GM19035 (cell line): ENCODE results near the gene INPP4B.

Source experiments
- ATAC-seq: cut with Tn5 transposase; IDR thresholded peaks from one replicate; pipeline ENCODE4 v1.9.1; 2021; ENCODE audit not compliant: unreplicated experiment

The INPP4B gene

DNA sequence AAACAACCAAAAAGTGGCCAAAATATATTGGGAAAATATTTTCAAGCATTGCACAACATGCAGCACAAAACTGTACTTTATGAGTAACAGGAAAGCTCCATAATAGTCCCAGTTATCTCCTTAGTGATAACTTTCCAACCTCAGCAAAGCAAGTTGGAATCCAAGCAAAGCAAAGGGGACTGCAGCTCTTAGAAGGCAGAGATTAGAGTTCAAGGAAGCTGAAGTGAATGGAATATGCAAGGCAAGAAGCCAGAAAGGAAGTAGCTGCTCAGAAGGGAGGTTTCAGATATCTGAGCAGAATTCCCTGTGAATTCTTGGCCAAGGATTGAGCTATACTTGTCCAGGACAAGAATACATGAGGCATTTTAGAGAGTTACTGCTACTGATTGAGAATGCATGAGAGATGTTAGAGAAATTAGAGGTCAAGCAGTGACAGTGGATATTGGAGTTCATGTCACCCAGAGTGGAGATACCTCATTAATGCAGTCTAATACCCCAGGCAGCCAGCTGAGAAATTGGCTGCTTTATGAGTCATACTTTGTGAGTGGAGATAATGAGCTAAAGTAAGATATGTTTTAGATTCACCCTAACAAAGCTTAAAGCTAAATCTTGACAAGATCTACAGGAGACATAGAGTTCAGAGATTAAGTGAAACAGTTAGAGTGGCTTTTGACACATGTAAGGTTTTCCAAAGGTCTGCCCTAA is 102.8 kb downstream of the INPP4B start:
- ATAC-seq: no peak

DNA sequence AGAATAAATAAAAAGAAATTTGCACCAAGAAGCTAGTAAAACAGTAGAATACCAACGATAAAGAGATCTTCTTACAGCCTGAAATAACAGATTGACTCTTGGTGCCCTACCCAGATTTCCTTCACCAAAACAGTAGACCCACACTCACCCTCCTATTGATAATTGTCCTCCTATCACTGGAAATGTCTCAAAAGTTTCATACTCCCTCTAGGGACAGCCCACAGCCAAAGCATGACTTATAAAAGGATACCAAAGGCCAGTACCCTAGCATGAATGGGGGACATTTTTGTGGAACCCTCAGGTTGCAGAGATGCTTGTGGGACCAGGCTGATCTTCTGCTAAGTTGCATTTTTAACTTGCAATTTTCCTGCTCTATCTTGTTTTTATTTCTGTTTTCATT is 104.1 kb downstream of the INPP4B start:
- no peak for ATAC-seq

- no peak for ATAC-seq
Measured at GRCh38 chr4:142728233-142728632, 117.9 kb downstream of the INPP4B start.

DNA sequence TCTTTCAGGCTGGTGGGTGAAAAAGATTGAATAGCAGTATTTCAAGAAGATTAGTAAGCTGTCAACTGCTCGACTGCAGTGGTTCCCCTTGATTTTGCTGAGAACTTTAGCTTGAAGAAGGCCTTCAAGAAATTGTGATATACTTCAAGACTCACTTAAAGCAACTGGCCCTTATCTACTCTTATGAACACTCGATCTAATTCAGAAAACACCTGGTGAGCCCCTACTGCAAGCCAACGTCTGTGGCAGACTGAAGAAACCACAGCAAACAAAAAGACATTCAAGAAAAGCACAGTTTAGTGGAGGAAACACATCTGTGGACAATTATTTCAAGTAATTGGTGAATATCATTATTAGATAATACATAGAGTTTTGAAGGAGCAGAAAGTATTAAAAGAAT is 119.0 kb downstream of the INPP4B start:
- ATAC-seq: no peak

DNA sequence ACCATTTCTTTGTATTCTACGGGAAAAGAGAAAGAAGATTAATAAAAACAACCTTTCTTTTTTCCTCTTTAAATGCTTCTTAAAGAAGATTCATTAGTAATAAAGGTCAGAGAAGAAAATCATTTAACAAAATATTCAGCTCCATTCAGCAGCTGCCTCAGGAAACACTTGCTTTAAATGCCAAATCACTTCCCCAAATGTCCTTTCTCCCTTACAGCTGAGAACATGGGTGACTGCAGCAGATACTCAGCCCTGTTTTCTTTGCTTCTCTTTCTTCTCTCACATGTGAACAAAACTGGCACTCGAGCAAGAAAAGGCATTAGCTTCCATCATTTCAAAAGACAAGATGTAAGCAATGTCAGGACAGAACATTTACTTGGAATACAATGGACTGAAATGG is 120.2 kb downstream of the INPP4B start:
- no peak for ATAC-seq

GRCh38 chr4:142721187-142721586 is 124.9 kb downstream of the INPP4B start:
- no peak for ATAC-seq

DNA sequence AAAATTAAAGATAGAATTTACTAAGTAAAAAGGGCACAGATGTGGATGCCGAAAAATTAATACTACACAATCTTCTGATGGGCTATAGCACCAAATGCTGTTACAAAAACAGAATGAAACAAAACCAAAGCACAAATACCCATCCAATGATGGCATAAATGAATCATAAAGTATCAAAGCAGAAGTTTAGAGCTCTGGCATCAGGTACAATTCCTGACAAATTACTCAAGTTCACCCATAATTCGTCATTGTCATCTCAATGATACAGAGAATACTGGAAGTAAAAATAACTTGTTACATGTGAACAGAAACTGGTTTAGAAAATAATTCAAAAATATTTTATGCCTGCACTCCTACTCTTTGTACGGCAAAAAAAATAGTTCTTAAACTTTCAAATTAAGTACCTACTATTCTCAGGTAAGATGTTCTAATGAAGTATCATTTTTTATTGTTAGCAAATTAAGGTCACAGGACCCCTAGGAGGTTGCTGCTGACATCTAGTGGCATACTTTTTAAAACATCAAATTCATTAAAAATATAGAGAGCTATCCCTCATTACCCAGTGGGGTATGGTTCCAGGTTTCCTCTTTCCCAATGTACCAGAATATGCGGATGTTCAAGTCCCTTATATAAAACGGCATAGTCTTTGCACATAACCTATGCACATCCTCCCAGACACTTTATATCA is 126.1 kb downstream of the INPP4B start:
- ATAC-seq: no peak

DNA sequence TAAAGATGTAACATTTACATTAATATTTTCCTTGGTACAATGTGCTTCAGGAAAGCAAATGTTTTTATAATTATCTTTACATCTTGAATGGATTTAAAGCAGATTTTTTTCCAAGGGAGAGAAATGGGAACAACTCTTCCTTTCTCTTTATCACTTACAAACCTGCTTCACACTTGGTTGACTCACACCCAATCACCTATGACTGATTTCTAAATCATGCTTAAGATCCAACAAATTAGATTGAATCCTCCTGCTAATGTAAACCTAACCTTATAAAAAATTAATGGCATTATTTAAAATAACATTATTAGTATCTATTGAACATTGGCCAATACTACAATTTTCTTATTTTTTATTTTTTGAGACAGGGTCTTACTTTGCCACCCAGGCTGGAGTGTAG is 127.1 kb downstream of the INPP4B start:
- ATAC-seq: no peak

DNA sequence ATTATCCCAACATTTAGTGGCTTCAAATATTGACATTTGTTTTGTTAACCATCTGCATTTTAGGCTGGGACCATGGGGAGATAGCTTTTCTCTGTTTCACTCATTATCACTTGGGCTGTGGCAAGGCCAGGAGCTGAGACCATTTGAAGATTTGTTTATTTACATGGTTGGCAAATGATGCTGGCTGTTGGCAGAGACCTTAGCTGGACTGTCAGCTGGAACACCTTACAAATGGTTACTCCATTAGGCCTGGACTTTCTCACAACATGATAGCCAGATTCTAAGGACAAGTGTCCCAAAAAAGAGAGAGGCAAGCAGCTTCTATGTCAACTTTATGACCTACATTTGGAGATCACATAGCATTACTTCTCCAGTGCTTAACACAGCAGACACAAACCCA is 130.4 kb downstream of the INPP4B start:
- no peak for ATAC-seq

- no peak for ATAC-seq
Measured at GRCh38 chr4:142713282-142714030, 132.6 kb downstream of the INPP4B start.

DNA sequence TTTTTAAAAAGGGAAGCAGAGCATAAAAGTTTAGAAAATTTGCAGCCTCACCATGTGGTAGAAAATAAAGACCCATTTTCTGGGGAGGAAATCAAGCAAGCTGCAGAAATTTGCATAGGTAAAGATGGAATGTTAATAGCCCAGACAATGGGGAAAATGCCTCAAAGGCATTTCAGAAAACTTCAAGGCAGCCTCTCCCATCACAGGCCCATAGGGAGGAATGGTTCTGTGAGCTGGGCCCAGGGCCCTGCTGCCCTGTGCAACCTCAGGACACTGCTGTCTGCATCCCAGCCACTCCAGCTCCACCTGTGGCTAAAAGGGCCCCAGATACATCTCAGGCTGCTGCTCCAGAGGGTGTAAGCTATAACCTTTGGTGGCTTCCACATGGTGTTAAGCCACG is 137.9 kb downstream of the INPP4B start:
- ATAC-seq: no peak

GRCh38 chr4:142707401-142707800 is 138.7 kb downstream of the INPP4B start:
- no peak for ATAC-seq

GRCh38 chr4:142706381-142706780 is 139.7 kb downstream of the INPP4B start:
- no peak for ATAC-seq

- ATAC-seq: no peak
Measured at GRCh38 chr4:142705820-142706219, 140.3 kb downstream of the INPP4B start.

DNA sequence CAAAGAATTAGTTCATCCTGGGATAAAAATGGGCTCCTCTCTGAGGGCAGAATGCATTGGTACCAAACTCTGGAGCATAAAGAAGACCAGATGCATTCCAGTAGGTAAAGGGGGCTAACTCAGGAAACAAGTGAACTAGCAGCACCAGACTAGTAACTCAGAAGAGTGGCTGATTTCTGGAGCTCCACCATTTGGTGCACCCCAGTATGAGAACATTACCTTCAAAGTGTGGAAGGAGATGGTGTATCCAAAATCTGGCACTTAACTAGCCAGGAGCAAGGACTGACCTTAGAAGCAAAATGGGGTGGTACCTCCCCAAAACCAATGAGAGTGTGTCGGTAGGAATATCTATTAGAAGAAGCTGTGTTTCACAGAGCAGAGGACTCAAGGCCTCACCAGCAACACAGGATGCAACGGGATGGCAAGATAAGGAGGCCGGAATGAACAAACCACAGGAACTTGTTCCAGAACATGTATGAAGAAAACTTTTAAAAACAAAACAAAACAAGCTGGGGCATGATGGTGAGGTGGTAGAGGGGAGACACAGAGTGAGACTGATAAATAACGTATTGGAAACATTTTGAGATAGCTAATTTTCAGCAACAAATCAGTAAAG is 142.3 kb downstream of the INPP4B start:
- no peak for ATAC-seq

DNA sequence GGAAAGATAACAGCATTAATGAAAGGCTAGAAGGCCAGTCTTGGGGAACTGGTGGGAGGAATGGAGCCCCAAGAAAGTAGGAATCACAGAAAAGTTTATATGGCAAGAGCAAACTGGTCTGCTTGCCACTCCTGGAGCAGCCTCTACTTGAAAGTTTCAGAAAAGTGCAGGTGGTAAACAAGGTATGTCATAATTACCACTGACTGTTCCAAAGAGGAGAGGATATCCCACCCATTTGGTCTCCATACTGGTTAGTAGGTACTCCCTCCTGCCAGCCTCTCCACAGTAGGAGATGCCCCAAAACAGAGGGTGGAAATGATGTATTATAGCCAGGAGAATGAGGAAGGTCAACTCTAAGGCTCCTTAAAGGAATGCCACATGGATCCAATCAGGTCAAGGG is 145.1 kb downstream of the INPP4B start:
- no peak for ATAC-seq

GRCh38 chr4:142700531-142700930 is 145.6 kb downstream of the INPP4B start:
- no peak for ATAC-seq

DNA sequence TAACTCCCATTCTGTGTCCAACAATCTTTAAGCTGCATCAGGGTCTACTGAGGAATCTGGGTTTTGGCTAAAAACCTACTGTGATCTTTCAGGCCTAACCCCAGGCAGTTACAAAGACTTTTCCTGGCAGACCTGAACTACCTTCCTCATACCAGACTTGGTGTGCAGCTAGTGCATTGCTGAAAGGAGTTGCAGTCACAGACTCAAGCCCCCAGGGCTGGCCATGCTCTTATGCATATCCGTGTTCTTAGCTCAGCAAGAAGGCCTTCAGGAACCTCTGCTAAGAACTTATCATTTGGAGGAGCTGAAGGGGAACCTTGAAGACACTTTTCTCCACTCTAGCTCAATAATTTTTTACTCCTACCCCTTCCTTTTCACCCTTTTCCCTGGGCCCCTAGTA is 147.5 kb downstream of the INPP4B start:
- ATAC-seq: no peak

- ATAC-seq: no peak
Measured at GRCh38 chr4:142697928-142698327, 148.2 kb downstream of the INPP4B start.

GRCh38 chr4:142697320-142697719 is 148.8 kb downstream of the INPP4B start:
- no peak for ATAC-seq

DNA sequence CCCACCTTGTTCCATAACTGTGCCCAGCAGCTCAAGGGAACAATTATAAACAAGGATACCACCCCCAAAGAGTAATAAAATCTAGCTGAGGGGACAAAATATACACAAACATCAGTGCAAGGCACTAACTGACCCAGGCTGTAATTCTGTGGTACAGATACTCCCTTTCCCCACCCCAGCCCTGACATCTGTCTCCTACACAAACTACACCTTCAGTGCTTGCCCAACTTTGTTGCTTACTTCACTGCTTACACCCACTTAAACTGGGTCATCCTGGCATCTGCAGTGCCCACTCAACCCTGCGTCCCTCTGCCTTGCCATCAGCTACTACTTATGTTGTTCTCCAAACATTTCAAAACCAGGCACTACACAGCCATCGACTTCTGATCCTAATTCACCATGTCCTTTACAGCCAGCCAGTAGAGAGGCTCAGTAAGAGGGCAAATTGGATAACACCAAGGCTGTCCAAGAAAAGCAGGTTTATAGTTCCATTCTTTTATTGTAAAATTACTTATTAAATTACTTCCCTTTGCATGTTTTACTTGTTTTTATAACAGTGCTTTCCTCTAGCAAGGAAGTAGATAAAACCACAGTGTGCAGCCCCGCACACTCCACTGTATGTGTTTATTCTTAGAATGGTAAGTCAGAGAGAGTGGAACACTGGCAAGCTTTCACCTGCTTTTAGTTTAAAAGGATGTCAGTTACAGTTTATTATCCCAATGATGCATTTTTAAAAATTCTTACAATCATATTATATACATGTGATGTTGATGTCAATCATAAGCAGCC is 149.6 kb downstream of the INPP4B start:
- no peak for ATAC-seq
